Progenitor cell of endocrine pancreas (in vitro differentiated cells): ENCODE data around the gene ZMYND19. TPM values are rescaled to one million over a fixed set of nuclear protein-coding genes. Genes with fewer than 3 reads are reported as not detected.

Experiments used
- DNase-seq: peaks from one replicate; pipeline ENCODE4 v3.0.0; 2021; ENCODE audit warnings: low spot score; ENCODE audit not compliant: unreplicated experiment
- H3K27ac Mint-ChIP-seq: 2 replicates; pipeline ENCODE4 v1.8.0; 2021; ENCODE audit warnings: mild to moderate bottlenecking, moderate library complexity, mixed read lengths
- H3K27me3 Mint-ChIP-seq: 2 replicates; pipeline ENCODE4 v1.8.0; 2021; ENCODE audit warnings: mixed read lengths
- H3K36me3 Mint-ChIP-seq: 2 replicates; pipeline ENCODE4 v1.8.0; 2022; ENCODE audit warnings: mixed read lengths; ENCODE audit not compliant: insufficient read depth
- H3K4me1 Mint-ChIP-seq: 2 replicates; pipeline ENCODE4 v1.8.0; 2021; ENCODE audit warnings: low read depth, mixed read lengths
- H3K4me3 Mint-ChIP-seq: 2 replicates; pipeline ENCODE4 v1.8.0; 2021; ENCODE audit warnings: low read depth, mild to moderate bottlenecking, moderate library complexity, mixed read lengths
- H3K9me3 Mint-ChIP-seq: 2 replicates; pipeline ENCODE4 v1.8.0; 2021; ENCODE audit warnings: low read depth, mixed read lengths
- CTCF ChIP-seq: fragments of 200-600 bp; sonication (generic); IDR thresholded peaks from one replicate; pipeline ENCODE4 v1.5.0; 2021; ENCODE audit warnings: antibody characterized with exemption, mild to moderate bottlenecking; ENCODE audit not compliant: unreplicated experiment
- total RNA-seq: library from RNA; stranded (reverse); gene quantifications from 2 replicates; pipeline ENCODE4 v1.2.1, GENCODE V29; 2021

Gene ZMYND19
- total RNA-seq, 1 donor from 2014 or later: 38.8 TPM

- DNase-seq: peak; percentile 37
- peaks cover 25% of the 10 kb centered on the region for H3K4me1 Mint-ChIP-seq
- H3K27me3 Mint-ChIP-seq: no peaks in the 10 kb centered on the region
- H3K36me3 Mint-ChIP-seq: peaks cover 6% of the 10 kb centered on the region
- H3K9me3 Mint-ChIP-seq: no peaks in the 10 kb centered on the region
- peak overlapping the region; percentile 94 for H3K27ac Mint-ChIP-seq
- TF ChIP-seq CTCF: no peak
- H3K4me3 Mint-ChIP-seq: peak overlapping the region; percentile 87
Observed at GRCh38 chr9:137619240-137620047, 29.1 kb upstream of the ZMYND19 start.

- no peaks in the 10 kb centered on the region for H3K27me3 Mint-ChIP-seq
- no peak for TF ChIP-seq CTCF
- peaks cover 4% of the 10 kb centered on the region for H3K36me3 Mint-ChIP-seq
- H3K9me3 Mint-ChIP-seq: no peaks in the 10 kb centered on the region
- peaks cover 25% of the 10 kb centered on the region for H3K4me1 Mint-ChIP-seq
- peak within 1 kb of the TSS; percentile 96 for H3K27ac Mint-ChIP-seq
- H3K4me3 Mint-ChIP-seq: peak within 1 kb of the TSS; percentile 87
- peak; percentile 90 for DNase-seq
Observed at GRCh38 chr9:137618105-137619067, 28.1 kb upstream of the ZMYND19 start, which contains the start of gene EHMT1. Gene EHMT1 (plus strand): TSS chr9:137619005. CDS start chr9:137619029, 24 bp downstream.

GRCh38 chr9:137615387-137615871, 25.1 kb upstream of the ZMYND19 start:
- Mint-ChIP-seq H3K27ac (no peak overlapping the region), H3K27me3 (no peaks in the 10 kb centered on the region), H3K4me3 (no peak overlapping the region), H3K36me3 (peaks cover 4% of the 10 kb centered on the region), H3K9me3 (no peaks in the 10 kb centered on the region), H3K4me1 (peaks cover 24% of the 10 kb centered on the region)
- no peak for TF ChIP-seq CTCF
- DNase-seq: no peak

GRCh38 chr9:137614631-137615386, 24.5 kb upstream of the ZMYND19 start:
- no peak for DNase-seq
- peaks cover 2% of the 10 kb centered on the region for H3K36me3 Mint-ChIP-seq

More at GRCh38 chr9:137614631-137615386, 24.5 kb upstream of the ZMYND19 start:
- no peak overlapping the region for H3K4me3 Mint-ChIP-seq
- H3K4me1 Mint-ChIP-seq: peaks cover 21% of the 10 kb centered on the region
- no peaks in the 10 kb centered on the region for H3K9me3 Mint-ChIP-seq
- H3K27me3 Mint-ChIP-seq: no peaks in the 10 kb centered on the region
- TF ChIP-seq CTCF: no peak
- H3K27ac Mint-ChIP-seq: peak overlapping the region; percentile 13
